Anterior cingulate cortex (tissue), 58 donors: Measurements from ENCODE around the gene RPRM.
A peak's percentile ranks its signal among the peaks of the same experiment; 100 is the strongest.
"Not testable (repeated sequence)": the region's sequence is repeated elsewhere in the genome, so short reads cannot be mapped to it uniquely, and the experiment has no call there.

ENCODE experiments used
- DNase-seq, 58 donors: peaks; one replicate each; lab custom pipeline; 2025; lab: John Stamatoyannopoulos, UW

The RPRM gene

GRCh38 chr2:153478289-153479261 lies at the start of gene RPRM:
Gene RPRM, minus strand, starts transcription at chr2:153478762. Its CDS starts 197 bp downstream, at chr2:153478565.
- peak in 53 of 58 donors; percentile 17 to 78 (median 59) for DNase-seq

DNA sequence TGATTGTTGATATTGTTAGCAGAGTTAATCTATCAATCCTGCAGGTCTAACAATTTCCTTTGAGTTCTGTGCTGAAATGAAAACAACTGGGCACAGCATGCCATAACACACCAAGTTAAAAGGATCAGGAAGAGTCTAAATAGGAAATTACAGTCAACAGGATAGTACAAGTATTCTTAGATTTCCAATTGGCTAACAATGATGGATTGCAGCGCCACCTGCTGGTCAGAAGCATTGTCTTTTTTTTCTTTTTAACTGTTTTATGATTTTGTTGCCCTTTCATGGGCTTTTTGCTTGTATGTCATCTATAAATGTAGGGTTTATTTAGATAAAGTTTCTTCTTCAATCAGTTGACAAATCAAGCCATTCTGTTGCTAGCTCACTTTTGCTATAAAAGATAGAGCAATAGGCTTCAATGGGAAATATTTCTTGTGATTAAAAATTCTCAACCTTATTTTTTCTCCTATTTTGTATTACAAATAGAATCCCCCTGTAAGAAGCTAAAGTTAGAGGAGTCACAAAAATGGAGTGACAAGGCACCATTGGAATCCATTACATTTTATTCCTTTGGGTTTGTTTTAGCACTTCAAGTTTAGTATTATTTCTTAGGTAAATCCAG lies 40.8 kb upstream of the RPRM start:
- peak in 36 of 58 donors; percentile 0 to 80 (median 18) for DNase-seq

GRCh38 chr2:153512331-153512730 lies 33.8 kb upstream of the RPRM start:
- DNase-seq, result no peak

- no peak for DNase-seq
These were observed 32.4 kb upstream of the RPRM start for GRCh38 chr2:153510996-153511395.

DNA sequence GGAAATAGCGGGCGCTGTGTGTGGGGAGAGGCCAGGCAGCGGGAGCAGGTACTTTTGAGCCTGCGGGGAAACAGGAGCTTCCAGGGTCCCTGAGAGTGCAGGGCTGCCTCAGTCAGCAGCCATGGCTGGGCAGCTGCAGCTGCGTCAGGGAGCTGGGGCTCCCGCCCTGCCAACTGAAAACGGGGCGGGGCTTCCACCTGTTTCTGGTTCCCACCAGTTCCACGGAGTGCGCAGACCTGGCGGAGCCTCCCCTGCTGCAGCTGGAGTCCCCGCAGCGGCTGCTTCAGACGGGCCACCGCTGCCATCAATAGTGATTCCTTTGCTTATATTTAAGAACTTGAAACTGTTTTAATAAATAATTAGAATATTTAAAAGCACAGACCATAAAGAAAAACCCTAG lies 30.6 kb upstream of the RPRM start:
- no peak for DNase-seq

- DNase-seq, result not testable (repeated sequence)
These were observed 27.9 kb upstream of the RPRM start for GRCh38 chr2:153506499-153506898.

GRCh38 chr2:153499439-153499838 lies 20.9 kb upstream of the RPRM start:
- no peak for DNase-seq

- DNase-seq, result no peak
These were observed 19.5 kb upstream of the RPRM start for GRCh38 chr2:153497938-153498629.

DNA sequence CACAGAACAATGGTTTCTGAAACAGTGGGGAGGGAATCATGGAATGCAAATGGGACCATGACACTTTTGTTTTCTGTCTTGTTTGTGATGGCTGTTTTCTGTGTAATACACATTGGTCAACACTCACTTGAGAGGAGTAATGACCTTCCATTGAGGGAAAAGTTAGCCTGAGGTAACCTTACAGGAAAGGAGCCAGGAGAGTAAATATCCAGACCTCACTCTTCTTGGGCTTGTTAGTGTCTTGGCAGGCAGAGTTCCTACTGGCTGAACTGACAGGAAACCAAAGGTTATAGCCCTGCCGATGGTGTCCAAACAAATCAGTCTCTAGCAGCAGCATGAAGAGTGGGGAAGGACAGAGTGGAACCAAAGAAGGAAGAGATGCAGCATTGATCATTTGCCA lies 17.2 kb upstream of the RPRM start:
- DNase-seq, result no peak

DNA sequence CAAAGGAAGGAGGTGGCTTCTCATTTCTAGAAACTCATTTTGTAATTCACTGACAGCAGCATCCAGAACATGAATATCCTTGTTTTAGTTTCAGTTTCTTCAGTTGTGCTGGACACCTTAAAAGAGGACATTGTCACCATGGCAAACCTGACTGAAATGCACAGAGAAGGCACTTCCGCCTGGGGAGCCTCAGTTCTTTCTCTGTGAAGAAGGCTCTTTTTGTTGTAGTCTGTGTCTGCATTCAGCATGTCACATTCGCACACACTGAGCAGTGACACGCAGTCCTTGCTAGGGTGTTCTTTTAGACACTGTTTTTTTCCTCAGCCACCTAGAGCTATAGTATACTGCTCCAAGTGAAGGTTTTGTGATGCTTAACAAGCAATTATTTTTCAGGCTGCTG lies 9.5 kb upstream of the RPRM start:
- no peak for DNase-seq

GRCh38 chr2:153487448-153487847 lies 8.9 kb upstream of the RPRM start:
- no peak for DNase-seq

- no peak for DNase-seq
These were observed 1.0 kb upstream of the RPRM start for GRCh38 chr2:153479573-153479972.

- peak in 1 of 58 donors; percentile 10 for DNase-seq
These were observed 800 bp downstream of the RPRM start for GRCh38 chr2:153477636-153478288.

GRCh38 chr2:153476816-153477635 lies 1.5 kb downstream of the RPRM start:
- peak in 1 of 58 donors; percentile 18 for DNase-seq

DNA sequence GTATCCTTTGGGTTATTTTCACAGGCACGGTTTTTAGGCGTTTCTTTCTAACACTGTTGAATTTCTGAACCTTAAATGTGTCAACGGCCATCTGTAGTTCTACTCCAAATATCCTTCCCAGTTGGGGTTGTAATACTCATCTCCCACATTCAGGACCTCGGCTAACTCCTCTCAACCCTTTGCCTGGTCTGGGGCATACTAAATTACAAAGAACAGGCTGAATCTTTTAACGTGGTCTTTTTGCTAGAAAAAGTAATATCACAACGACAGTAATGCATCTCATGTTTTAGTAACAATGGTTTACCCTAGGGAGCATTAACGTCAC lies 2.1 kb downstream of the RPRM start:
- no peak for DNase-seq

- DNase-seq, result peak in 1 of 58 donors; percentile 4
These were observed 3.6 kb downstream of the RPRM start for GRCh38 chr2:153474876-153475435.

- no peak for DNase-seq
These were observed 4.2 kb downstream of the RPRM start for GRCh38 chr2:153474407-153474806.

DNA sequence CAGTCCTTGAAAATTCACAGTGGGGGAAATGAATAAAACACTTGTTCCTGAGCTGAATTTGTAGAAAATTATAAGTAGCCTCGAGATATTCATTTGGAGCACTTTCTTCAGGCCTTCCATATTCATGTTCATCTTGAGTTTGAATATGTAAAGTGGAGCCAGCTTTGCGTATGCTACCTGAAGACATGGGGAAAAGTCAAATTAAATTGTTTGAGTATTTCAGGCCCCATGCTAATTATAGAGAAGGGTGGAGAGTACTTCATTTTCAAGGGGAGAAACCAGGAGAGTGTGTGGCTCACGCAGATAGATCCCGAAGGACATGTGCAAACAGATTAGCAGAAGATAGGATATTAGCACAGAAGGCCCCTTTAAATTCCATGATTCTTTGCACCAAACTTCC lies 7.7 kb downstream of the RPRM start:
- no peak for DNase-seq

DNA sequence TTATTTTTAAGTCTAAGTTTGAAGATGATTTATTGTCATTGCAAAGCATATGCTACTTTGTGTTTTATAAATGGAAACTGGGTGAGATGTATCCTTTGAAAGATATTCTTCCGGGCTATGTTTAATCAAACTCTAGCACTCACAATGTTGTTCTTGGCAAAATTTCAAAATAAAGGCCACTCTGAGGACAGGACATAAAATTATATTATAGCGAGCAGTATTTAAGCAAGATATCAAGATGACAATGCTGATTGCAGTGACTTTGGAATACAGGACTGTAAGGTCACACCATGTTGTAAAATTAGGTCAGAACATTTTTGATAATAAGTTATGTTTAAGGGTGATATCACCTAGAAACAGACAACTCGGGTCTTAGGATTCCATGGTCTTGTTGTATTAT lies 14.2 kb downstream of the RPRM start:
- no peak for DNase-seq
